BLaER1 (cell line): Measurements from ENCODE around the gene VPS45.
A peak's percentile ranks its signal among the peaks of the same experiment; 100 is the strongest.
"Not testable (repeated sequence)": the region's sequence is repeated elsewhere in the genome, so short reads cannot be mapped to it uniquely, and the experiment has no call there.

ENCODE experiments used
- H3K27ac ChIP-seq: shearing (Covaris generic); formaldehyde crosslinking; 2 replicates; pipeline ENCODE4 v1.8.1; 2022
- H3K27me3 ChIP-seq: shearing (Covaris generic); formaldehyde crosslinking; 2 replicates; pipeline ENCODE4 v1.8.1; 2022
- H3K36me3 ChIP-seq: shearing (Covaris generic); formaldehyde crosslinking; 2 replicates; pipeline ENCODE4 v1.8.1; 2022
- H3K4me1 ChIP-seq: shearing (Covaris generic); formaldehyde crosslinking; 2 replicates; pipeline ENCODE4 v1.8.1; 2022
- H3K4me2 ChIP-seq: shearing (Covaris generic); formaldehyde crosslinking; 2 replicates; pipeline ENCODE4 v1.8.1; 2022
- H3K4me3 ChIP-seq: shearing (Covaris generic); formaldehyde crosslinking; 2 replicates; pipeline ENCODE4 v1.8.1; 2022
- H3K9ac ChIP-seq: shearing (Covaris generic); formaldehyde crosslinking; 2 replicates; pipeline ENCODE4 v1.8.1; 2022
- H3K9me3 ChIP-seq: shearing (Covaris generic); formaldehyde crosslinking; 2 replicates; pipeline ENCODE4 v1.8.1; 2022
- H4K20me1 ChIP-seq: shearing (Covaris generic); formaldehyde crosslinking; 2 replicates; pipeline ENCODE4 v1.8.1; 2022
- Cebpa-rat ChIP-seq: shearing (Covaris generic); IDR thresholded peaks from 2 replicates; pipeline ENCODE4 v1.8.1; 2022

The VPS45 gene

GRCh38 chr1:150144606-150145005, 77.0 kb downstream of the VPS45 start:
- Histone ChIP-seq H3K27ac (0 out of 2 replicates have a peak overlapping the region, but pooled peaks have one; percentile 10), H3K9me3 (no peaks in the 10 kb centered on the region), H3K4me2 (peak overlapping the region; percentile 76), H3K4me1 (peaks cover 45% of the 10 kb centered on the region), H3K4me3 (no peak overlapping the region), H3K9ac (no peak overlapping the region), H3K27me3 (no peaks in the 10 kb centered on the region), H3K36me3 (no peaks in the 10 kb centered on the region), H4K20me1 (no peaks in the 10 kb centered on the region)
- TF ChIP-seq Cebpa-rat: no peak

GRCh38 chr1:150146016-150146415, 78.4 kb downstream of the VPS45 start:
- not testable (repeated sequence) for H3K4me2 ChIP-seq, H3K9me3 ChIP-seq, H3K4me3 ChIP-seq, H3K27ac ChIP-seq, H4K20me1 ChIP-seq, H3K27me3 ChIP-seq, H3K9ac ChIP-seq, H3K36me3 ChIP-seq
- H3K4me1 ChIP-seq: peaks cover 45% of the 10 kb centered on the region

GRCh38 chr1:150146849-150147542, 79.4 kb downstream of the VPS45 start:
- no peak for TF ChIP-seq Cebpa-rat

GRCh38 chr1:150148837-150149270, 81.3 kb downstream of the VPS45 start:
- H3K4me1 ChIP-seq: peaks cover 68% of the 10 kb centered on the region
- H4K20me1 ChIP-seq: peaks cover 23% of the 10 kb centered on the region
- H3K9ac ChIP-seq: peak overlapping the region; percentile 99
- H3K27ac ChIP-seq: peak overlapping the region; percentile 99
- peaks cover 23% of the 10 kb centered on the region for H3K36me3 ChIP-seq
- peak overlapping the region; percentile 91 for H3K4me2 ChIP-seq
- H3K4me3 ChIP-seq: peak overlapping the region; percentile 97
- no peaks in the 10 kb centered on the region for H3K9me3 ChIP-seq
- H3K27me3 ChIP-seq: no peaks in the 10 kb centered on the region
- no peak for TF ChIP-seq Cebpa-rat

More at GRCh38 chr1:150146849-150147542, 79.4 kb downstream of the VPS45 start:
- Histone ChIP-seq H3K36me3 (peaks cover 4% of the 10 kb centered on the region), H3K27ac (no peak overlapping the region), H3K4me2 (peak overlapping the region; percentile 31), H3K4me3 (no peak overlapping the region), H3K9ac (no peak overlapping the region), H4K20me1 (peaks cover 4% of the 10 kb centered on the region), H3K9me3 (no peaks in the 10 kb centered on the region), H3K27me3 (no peaks in the 10 kb centered on the region), H3K4me1 (peaks cover 51% of the 10 kb centered on the region)

GRCh38 chr1:150149271-150150132, 81.9 kb downstream of the VPS45 start, which contains the start of gene PLEKHO1:
PLEKHO1 (plus strand) TSS chr1:150149916; CDS start chr1:150150258, 342 bp downstream.
- Histone ChIP-seq H3K27ac (peak within 1 kb of the TSS; percentile 99), H3K36me3 (peaks cover 29% of the 10 kb centered on the region), H4K20me1 (peaks cover 29% of the 10 kb centered on the region), H3K27me3 (no peaks in the 10 kb centered on the region), H3K4me3 (peak within 1 kb of the TSS; percentile 97), H3K9ac (peak within 1 kb of the TSS; percentile 99), H3K9me3 (no peaks in the 10 kb centered on the region), H3K4me2 (peak within 1 kb of the TSS; percentile 91), H3K4me1 (peaks cover 68% of the 10 kb centered on the region)
- no peak for TF ChIP-seq Cebpa-rat

GRCh38 chr1:150150133-150151021, 82.8 kb downstream of the VPS45 start:
- Histone ChIP-seq H3K4me2 (peak overlapping the region; percentile 91), H3K27ac (peak overlapping the region; percentile 99)
- TF ChIP-seq Cebpa-rat: no peak

GRCh38 chr1:150151291-150152181, 84.0 kb downstream of the VPS45 start:
- H3K4me3 ChIP-seq: peak overlapping the region; percentile 97
- H3K9me3 ChIP-seq: no peaks in the 10 kb centered on the region
- H3K4me2 ChIP-seq: peak overlapping the region; percentile 91
- peaks cover 78% of the 10 kb centered on the region for H3K4me1 ChIP-seq
- H3K36me3 ChIP-seq: peaks cover 50% of the 10 kb centered on the region
- H4K20me1 ChIP-seq: peaks cover 50% of the 10 kb centered on the region
- H3K27me3 ChIP-seq: no peaks in the 10 kb centered on the region
- peak overlapping the region; percentile 99 for H3K27ac ChIP-seq
- peak overlapping the region; percentile 99 for H3K9ac ChIP-seq
- TF ChIP-seq Cebpa-rat: no peak

More at GRCh38 chr1:150150133-150151021, 82.8 kb downstream of the VPS45 start:
- Histone ChIP-seq H3K9ac (peak overlapping the region; percentile 99), H3K36me3 (peaks cover 38% of the 10 kb centered on the region), H4K20me1 (peaks cover 38% of the 10 kb centered on the region), H3K27me3 (no peaks in the 10 kb centered on the region), H3K4me3 (peak overlapping the region; percentile 97), H3K4me1 (peaks cover 68% of the 10 kb centered on the region), H3K9me3 (no peaks in the 10 kb centered on the region)

- H3K27ac ChIP-seq: peak overlapping the region; percentile 99
- peak overlapping the region; percentile 99 for H3K9ac ChIP-seq
- peaks cover 56% of the 10 kb centered on the region for H3K36me3 ChIP-seq
- H3K4me1 ChIP-seq: peaks cover 78% of the 10 kb centered on the region
- no peak for TF ChIP-seq Cebpa-rat
- no peaks in the 10 kb centered on the region for H3K27me3 ChIP-seq
- peak overlapping the region; percentile 91 for H3K4me2 ChIP-seq
- no peaks in the 10 kb centered on the region for H3K9me3 ChIP-seq
- H4K20me1 ChIP-seq: peaks cover 56% of the 10 kb centered on the region
- H3K4me3 ChIP-seq: peak overlapping the region; percentile 97
Measured at GRCh38 chr1:150152182-150152536, 84.6 kb downstream of the VPS45 start.
